Neural cell (in vitro differentiated cells): ENCODE measurements around the gene SLC24A5. TPM values are rescaled to one million over a fixed set of nuclear protein-coding genes. Genes with fewer than 3 reads are reported as not detected.

Source experiments
- H2AFZ ChIP-seq: fragments of 200-600, 300-800 bp; sonication (generic), shearing (Covaris generic); 2 replicates; pipeline ENCODE4 v1.6.0; 2014; ENCODE audit warnings: low read depth, mild to moderate bottlenecking, antibody characterized with exemption, low read length, moderate library complexity
- H3F3A ChIP-seq: fragments of 200-600 bp; shearing (Covaris generic); 2 replicates; pipeline ENCODE4 v1.6.1; 2016; ENCODE audit warnings: mild to moderate bottlenecking, moderate library complexity, mixed read lengths, antibody characterized with exemption, low read length; ENCODE audit not compliant: insufficient read depth, poor library complexity, severe bottlenecking
- H3K27ac ChIP-seq: fragments of 200-600, 300-800 bp; sonication (generic), shearing (Covaris generic); 2 replicates; pipeline ENCODE4 v1.5.1; 2014; ENCODE audit warnings: mild to moderate bottlenecking, low read length, moderate library complexity
- H3K27me3 ChIP-seq: fragments of 300-800, 200-600 bp; sonication (generic), shearing (Covaris generic); 2 replicates; pipeline ENCODE4 v1.6.0; 2014; ENCODE audit warnings: mild to moderate bottlenecking, low read depth, low read length, moderate library complexity; ENCODE audit not compliant: insufficient read depth
- H3K36me3 ChIP-seq: fragments of 300-800, 200-600 bp; sonication (generic), shearing (Covaris generic); 2 replicates; pipeline ENCODE4 v1.5.1; 2014; ENCODE audit warnings: mild to moderate bottlenecking, antibody characterized with exemption, low read length, moderate library complexity; ENCODE audit not compliant: insufficient read depth
- H3K4me2 ChIP-seq: fragments of 300-800, 200-600 bp; sonication (generic), shearing (Covaris generic); 2 replicates; pipeline ENCODE4 v1.6.0; 2014; ENCODE audit warnings: mild to moderate bottlenecking, low read length
- H3K4me3 ChIP-seq: fragments of 300-800, 200-600 bp; sonication (generic), shearing (Covaris generic); 2 replicates; pipeline ENCODE4 v1.5.1; 2014; ENCODE audit warnings: mild to moderate bottlenecking, low read length, moderate library complexity
- H3K79me2 ChIP-seq: fragments of 200-600 bp; shearing (Covaris generic); replicated peaks from 2 replicates; pipeline ENCODE4 v1.6.0; 2014; ENCODE audit warnings: mild to moderate bottlenecking, low read length, moderate library complexity; ENCODE audit not compliant: insufficient read depth
- H3K9ac ChIP-seq: fragments of 300-800, 200-600 bp; sonication (generic), shearing (Covaris generic); 2 replicates; pipeline ENCODE4 v1.6.1; 2016; ENCODE audit warnings: mild to moderate bottlenecking, low read length, mixed read lengths
- H3K9me2 ChIP-seq: fragments of 200-600 bp; shearing (Covaris generic); 2 replicates; pipeline ENCODE4 v1.6.1; 2016; ENCODE audit warnings: mild to moderate bottlenecking, low read length, mixed read lengths; ENCODE audit not compliant: insufficient read depth
- H3K9me3 ChIP-seq: fragments of 200-600, 300-800 bp; sonication (generic), shearing (Covaris generic); 2 replicates; pipeline ENCODE4 v1.6.1; 2016; ENCODE audit warnings: mild to moderate bottlenecking, mixed run types, low read length, moderate library complexity, mixed read lengths
- H4K20me1 ChIP-seq: fragments of 200-600 bp; shearing (Covaris generic); 2 replicates; pipeline ENCODE4 v1.6.1; 2016; ENCODE audit warnings: mild to moderate bottlenecking, mixed run types; ENCODE audit not compliant: insufficient read depth
- CTCF ChIP-seq: fragments of 450-650 bp; IDR thresholded peaks from 2 replicates; pipeline ENCODE4 v1.5.1; 2014; ENCODE audit warnings: antibody characterized with exemption, mild to moderate bottlenecking, moderate library complexity; ENCODE audit not compliant: poor library complexity, severe bottlenecking
- EP300 ChIP-seq: fragments of 450-650 bp; conservative IDR thresholded peaks from 2 replicates; pipeline ENCODE4 v1.6.1; 2014; ENCODE audit warnings: antibody characterized with exemption, mild to moderate bottlenecking, moderate library complexity; ENCODE audit not compliant: poor library complexity, severe bottlenecking
- EZH2 ChIP-seq: fragments of 200-600, 300-800 bp; shearing (Covaris generic), sonication (generic); IDR thresholded peaks from 2 replicates; pipeline ENCODE4 v1.6.1; 2014; ENCODE audit warnings: antibody characterized with exemption, low read length, borderline replicate concordance, mild to moderate bottlenecking; ENCODE audit not compliant: insufficient read depth, poor library complexity, severe bottlenecking
- MXI1 ChIP-seq: fragments of 450-650 bp; conservative IDR thresholded peaks from 2 replicates; pipeline ENCODE4 v1.6.1; 2014; ENCODE audit warnings: antibody characterized with exemption, mild to moderate bottlenecking; ENCODE audit not compliant: poor library complexity, severe bottlenecking
- POLR2AphosphoS5 ChIP-seq: IDR thresholded peaks from 2 replicates; pipeline ENCODE4 v1.6.1; 2012
- RAD21 ChIP-seq: fragments of 450-650 bp; conservative IDR thresholded peaks from 2 replicates; pipeline ENCODE4 v1.6.1; 2014; ENCODE audit warnings: antibody characterized with exemption, mild to moderate bottlenecking, moderate library complexity
- REST ChIP-seq: IDR thresholded peaks from 2 replicates; pipeline ENCODE4 v1.6.1; 2012; ENCODE audit warnings: borderline replicate concordance
- SMC3 ChIP-seq: fragments of 450-650 bp; conservative IDR thresholded peaks from 2 replicates; pipeline ENCODE4 v1.6.1; 2014; ENCODE audit warnings: antibody characterized with exemption, mild to moderate bottlenecking, moderate library complexity; ENCODE audit not compliant: poor library complexity
- TAF1 ChIP-seq: IDR thresholded peaks from 2 replicates; pipeline ENCODE4 v1.6.1; 2012; ENCODE audit warnings: low read depth
- polyA plus RNA-seq: library from polyadenylated mRNA; depleted of rRNA; stranded (reverse); fragments of >200 nt; gene quantifications from 2 replicates; pipeline ENCODE4 v1.2.3, GENCODE V29; 2014

Gene SLC24A5
- polyA plus RNA-seq, 1 donor from 2014 or later: 0.78 TPM

GRCh38 chr15:48090115-48090514 lies 30.7 kb upstream of the SLC24A5 start:
- no peak overlapping the region for H3K4me3 ChIP-seq
- no peaks in the 10 kb centered on the region for H3K36me3 ChIP-seq
- no peaks in the 10 kb centered on the region for H3K9me3 ChIP-seq
- TF ChIP-seq EZH2 (no peak), EP300 (no peak), RAD21 (no peak), CTCF (no peak), MXI1 (no peak), SMC3 (no peak), REST (no peak), POLR2AphosphoS5 (no peak), TAF1 (no peak)
- no peak overlapping the region for H3K27ac ChIP-seq
- H3K9me2 ChIP-seq: no peaks in the 10 kb centered on the region
- H4K20me1 ChIP-seq: no peaks in the 10 kb centered on the region
- no peak overlapping the region for H3K9ac ChIP-seq
- no peaks in the 10 kb centered on the region for H3K27me3 ChIP-seq
- H3K79me2 ChIP-seq: no peaks in the 10 kb centered on the region
- no peak overlapping the region for H3K4me2 ChIP-seq
- no peaks in the 10 kb centered on the region for H3F3A ChIP-seq
- H2AFZ ChIP-seq: no peak overlapping the region

DNA sequence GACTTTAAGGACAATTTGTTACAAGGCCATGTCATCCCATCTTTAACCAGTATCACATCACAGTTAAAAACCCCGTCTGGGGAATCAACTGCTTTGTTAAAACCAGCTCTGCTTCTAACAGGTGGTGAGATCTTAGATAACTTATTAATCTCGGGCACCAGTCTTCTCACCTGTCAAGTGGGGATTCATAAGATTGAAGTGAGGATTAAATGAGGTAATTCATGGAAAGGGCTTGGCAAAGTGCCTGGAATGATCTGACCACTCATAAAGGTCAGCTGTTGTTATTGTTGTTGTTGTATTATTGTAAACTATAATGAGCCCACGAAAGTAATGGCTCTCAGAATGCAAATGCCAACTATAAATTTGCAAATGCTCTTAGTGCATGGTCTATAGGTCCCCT lies 30.1 kb upstream of the SLC24A5 start:
- H3K36me3 ChIP-seq: no peaks in the 10 kb centered on the region
- no peak overlapping the region for H3K4me2 ChIP-seq
- no peaks in the 10 kb centered on the region for H3F3A ChIP-seq
- TF ChIP-seq MXI1 (no peak), SMC3 (no peak), EZH2 (no peak), CTCF (no peak), POLR2AphosphoS5 (no peak), REST (no peak), TAF1 (no peak), RAD21 (no peak), EP300 (no peak)
- no peaks in the 10 kb centered on the region for H3K27me3 ChIP-seq
- H3K9ac ChIP-seq: no peak overlapping the region
- no peak overlapping the region for H3K4me3 ChIP-seq
- no peaks in the 10 kb centered on the region for H3K79me2 ChIP-seq
- no peaks in the 10 kb centered on the region for H3K9me3 ChIP-seq
- no peaks in the 10 kb centered on the region for H3K9me2 ChIP-seq
- H3K27ac ChIP-seq: no peak overlapping the region
- H4K20me1 ChIP-seq: no peaks in the 10 kb centered on the region
- no peak overlapping the region for H2AFZ ChIP-seq
